Vagina (tissue), 2 donors: ENCODE results near the gene PCDHA1.

ENCODE experiments used
- POLR2AphosphoS5 ChIP-seq, 2 donors: sonication (generic); formaldehyde crosslinking; IDR thresholded peaks; one replicate each; pipeline ENCODE4 v1.9.0; 2017; ENCODE audit warnings: antibody characterized with exemption in 2 of 2, mild to moderate bottlenecking in 2 of 2, low read depth in 1 of 2; ENCODE audit not compliant: insufficient read depth in 1 of 2
- TF ChIP-seq, protein P1 (sequence below), 3 experiments: fragments of 450-650 bp in 2 of 3; fragments of 200-600 bp in 1 of 3; sonication (generic) in 1 of 3; IDR thresholded peaks; one replicate each; pipeline ENCODE4 v1.5.1; 2017 to 2019; ENCODE audit warnings: antibody characterized with exemption in 3 of 3, mild to moderate bottlenecking in 2 of 3, moderate library complexity in 2 of 3

DNA sequence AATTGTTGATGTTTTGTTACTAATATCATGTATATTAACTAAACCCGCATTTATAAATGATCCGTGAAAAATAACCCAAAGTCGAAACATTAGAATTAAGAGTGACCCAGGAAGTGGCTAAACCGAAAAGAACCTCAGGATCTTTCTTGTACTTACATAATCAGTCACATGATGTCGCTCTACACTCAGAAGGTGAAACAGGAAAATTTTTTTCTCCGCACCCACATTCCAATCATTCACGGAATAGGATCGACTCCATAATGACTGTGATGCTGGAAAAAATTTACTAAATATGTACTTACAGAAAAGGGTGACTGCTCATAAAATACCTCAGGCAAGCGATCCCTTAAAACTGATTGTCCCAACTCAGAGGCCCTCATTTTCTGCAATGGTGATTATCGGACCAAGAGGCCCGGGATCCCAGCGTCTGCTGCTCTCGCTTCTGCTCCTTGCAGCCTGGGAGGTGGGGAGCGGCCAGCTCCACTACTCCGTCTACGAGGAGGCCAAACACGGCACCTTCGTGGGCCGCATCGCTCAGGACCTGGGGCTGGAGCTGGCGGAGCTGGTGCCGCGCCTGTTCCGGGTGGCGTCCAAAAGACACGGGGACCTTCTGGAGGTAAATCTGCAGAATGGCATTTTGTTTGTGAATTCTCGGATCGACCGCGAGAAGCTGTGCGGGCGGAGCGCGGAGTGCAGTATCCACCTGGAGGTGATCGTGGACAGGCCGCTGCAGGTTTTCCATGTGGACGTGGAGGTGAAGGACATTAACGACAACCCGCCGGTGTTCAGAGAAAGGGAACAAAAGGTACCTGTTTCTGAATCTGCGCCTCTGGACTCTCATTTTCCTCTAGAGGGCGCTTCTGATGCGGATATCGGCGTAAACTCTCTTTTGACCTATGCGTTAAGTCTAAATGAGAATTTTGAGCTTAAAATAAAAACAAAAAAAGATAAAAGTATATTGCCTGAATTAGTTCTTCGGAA, 89.4 kb downstream of the PCDHA1 start, which contains the start of gene PCDHA12:
- TF ChIP-seq, protein P1, sequence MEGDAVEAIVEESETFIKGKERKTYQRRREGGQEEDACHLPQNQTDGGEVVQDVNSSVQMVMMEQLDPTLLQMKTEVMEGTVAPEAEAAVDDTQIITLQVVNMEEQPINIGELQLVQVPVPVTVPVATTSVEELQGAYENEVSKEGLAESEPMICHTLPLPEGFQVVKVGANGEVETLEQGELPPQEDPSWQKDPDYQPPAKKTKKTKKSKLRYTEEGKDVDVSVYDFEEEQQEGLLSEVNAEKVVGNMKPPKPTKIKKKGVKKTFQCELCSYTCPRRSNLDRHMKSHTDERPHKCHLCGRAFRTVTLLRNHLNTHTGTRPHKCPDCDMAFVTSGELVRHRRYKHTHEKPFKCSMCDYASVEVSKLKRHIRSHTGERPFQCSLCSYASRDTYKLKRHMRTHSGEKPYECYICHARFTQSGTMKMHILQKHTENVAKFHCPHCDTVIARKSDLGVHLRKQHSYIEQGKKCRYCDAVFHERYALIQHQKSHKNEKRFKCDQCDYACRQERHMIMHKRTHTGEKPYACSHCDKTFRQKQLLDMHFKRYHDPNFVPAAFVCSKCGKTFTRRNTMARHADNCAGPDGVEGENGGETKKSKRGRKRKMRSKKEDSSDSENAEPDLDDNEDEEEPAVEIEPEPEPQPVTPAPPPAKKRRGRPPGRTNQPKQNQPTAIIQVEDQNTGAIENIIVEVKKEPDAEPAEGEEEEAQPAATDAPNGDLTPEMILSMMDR (IDR thresholded peaks at IDR 0.05): no peak
- TF ChIP-seq POLR2AphosphoS5 (IDR thresholded peaks at IDR 0.05; ENCODE audit: insufficient read depth in 1 of 2, low read depth in 1 of 2): no peak
